GM20000 (cell line): ENCODE measurements around the gene PIP4K2A.

Experiments
- DNase-seq: peaks from one replicate; pipeline ENCODE4 v3.0.0; 2012; ENCODE audit warnings: low spot score
- CTCF ChIP-seq: IDR thresholded peaks from 2 replicates; pipeline ENCODE4 v1.5.1; 2012; ENCODE audit warnings: mild to moderate bottlenecking, control low read depth; ENCODE audit errors: extremely low read depth, missing control alignments

Gene PIP4K2A

GRCh38 chr10:22662733-22663330, 51.5 kb downstream of the PIP4K2A start:
- no peak for DNase-seq
- TF ChIP-seq CTCF, result no peak

GRCh38 chr10:22659866-22660265, 54.5 kb downstream of the PIP4K2A start:
- no peak for DNase-seq
- TF ChIP-seq CTCF, result no peak

- TF ChIP-seq CTCF, result no peak
- no peak for DNase-seq
Observed at GRCh38 chr10:22658745-22659410, 55.5 kb downstream of the PIP4K2A start.

GRCh38 chr10:22657566-22658225, 56.7 kb downstream of the PIP4K2A start:
- no peak for TF ChIP-seq CTCF
- no peak for DNase-seq

- DNase-seq, result no peak
- TF ChIP-seq CTCF, result no peak
Observed at GRCh38 chr10:22657024-22657423, 57.4 kb downstream of the PIP4K2A start.

GRCh38 chr10:22656036-22656435, 58.3 kb downstream of the PIP4K2A start:
- no peak for DNase-seq
- no peak for TF ChIP-seq CTCF

- TF ChIP-seq CTCF, result no peak
- no peak for DNase-seq
Observed at GRCh38 chr10:22655312-22655981, 58.9 kb downstream of the PIP4K2A start.
